Naive thymus-derived CD4-positive, alpha-beta T cell (primary cell): ENCODE measurements around the gene DYRK2. TPM values are rescaled to one million over a fixed set of nuclear protein-coding genes. Genes with fewer than 3 reads are reported as not detected.
"Not testable (repeated sequence)": the region's sequence is repeated elsewhere in the genome, so short reads cannot be mapped to it uniquely, and the experiment has no call there.

ENCODE experiments used
- ATAC-seq: fragments of 150-1000 bp; cut with Tn5 transposase; 2 replicates; pipeline ENCODE4 v1.10.0; 2021; ENCODE audit warnings: mild to moderate bottlenecking, moderate library complexity
- CTCF ChIA-PET: fragments of 350-600 bp; sonication (Branson Sonifier 250); formaldehyde crosslinking; loops from one replicate; lab custom pipeline; 2021; ENCODE audit warnings: antibody characterized with exemption; lab: Charles Lee
- POLR2A ChIA-PET: fragments of 350-600 bp; sonication (Branson Sonifier 250); formaldehyde crosslinking; loops from one replicate; lab custom pipeline; 2021; ENCODE audit warnings: antibody characterized with exemption, inconsistent platforms; lab: Charles Lee
- DNase-seq, 9 donors: peaks; one replicate each; pipeline versions ENCODE4 v3.0.0 to v3.0.0-alpha.2; 2020 to 2022; ENCODE audit warnings: mixed read lengths in 1 of 9
- H3K27ac ChIP-seq: one replicate; pipeline ENCODE4 v1.7.0; 2013; ENCODE audit warnings: mild to moderate bottlenecking, low read depth, low read length, moderate library complexity
- H3K27me3 ChIP-seq, 2 donors: one replicate each; pipeline ENCODE4 v1.7.0; 2013; ENCODE audit warnings: low read length in 2 of 2, mild to moderate bottlenecking in 2 of 2, moderate library complexity in 2 of 2; ENCODE audit not compliant: control insufficient read depth in 2 of 2, insufficient read depth in 2 of 2
- H3K36me3 ChIP-seq, 3 experiments: 1 replicate in 2 of 3; 2 replicates in 1 of 3; pipeline ENCODE4 v1.7.0; 2013; ENCODE audit warnings: low read length in 3 of 3, mild to moderate bottlenecking in 3 of 3, moderate library complexity in 1 of 3; ENCODE audit not compliant: insufficient read depth in 3 of 3, control insufficient read depth in 2 of 3
- H3K4me1 ChIP-seq, 2 donors: one replicate each; pipeline ENCODE4 v1.7.0; 2013; ENCODE audit warnings: low read length in 2 of 2, mild to moderate bottlenecking in 2 of 2, moderate library complexity in 1 of 2; ENCODE audit not compliant: control insufficient read depth in 2 of 2, insufficient read depth in 2 of 2
- H3K4me3 ChIP-seq: 2 replicates; pipeline ENCODE4 v1.7.0; 2013; ENCODE audit warnings: mild to moderate bottlenecking, low read length
- H3K9me3 ChIP-seq, 3 experiments: 1 replicate in 2 of 3; 2 replicates in 1 of 3; pipeline ENCODE4 v1.7.0; 2013; ENCODE audit warnings: low read length in 3 of 3; ENCODE audit not compliant: control insufficient read depth in 2 of 3
- H3K27ac Mint-ChIP-seq, 9 donors: one replicate each; pipeline ENCODE4 v1.8.0; 2020 to 2022; ENCODE audit warnings: mixed read lengths in 9 of 9, mild to moderate bottlenecking in 8 of 9, moderate library complexity in 5 of 9, inconsistent platforms in 2 of 9
- H3K27me3 Mint-ChIP-seq, 5 donors: one replicate each; pipeline ENCODE4 v1.8.0; 2021 to 2022; ENCODE audit warnings: mixed read lengths in 5 of 5, mild to moderate bottlenecking in 1 of 5
- H3K36me3 Mint-ChIP-seq, 5 donors: one replicate each; pipeline ENCODE4 v1.8.0; 2020 to 2022; ENCODE audit warnings: mixed read lengths in 5 of 5, mild to moderate bottlenecking in 3 of 5, inconsistent platforms in 1 of 5
- H3K4me1 Mint-ChIP-seq, 7 donors: one replicate each; pipeline ENCODE4 v1.8.0; 2020 to 2022; ENCODE audit warnings: mixed read lengths in 7 of 7, mild to moderate bottlenecking in 3 of 7, inconsistent platforms in 1 of 7
- H3K4me3 Mint-ChIP-seq, 10 donors: one replicate each; pipeline ENCODE4 v1.8.0; 2020 to 2022; ENCODE audit warnings: mild to moderate bottlenecking in 10 of 10, mixed read lengths in 10 of 10, moderate library complexity in 6 of 10, inconsistent platforms in 2 of 10
- H3K9me3 Mint-ChIP-seq, 11 donors: one replicate each; pipeline ENCODE4 v1.8.0; 2020 to 2022; ENCODE audit warnings: mixed read lengths in 11 of 11, mild to moderate bottlenecking in 4 of 11, inconsistent platforms in 1 of 11, moderate library complexity in 1 of 11
- intact Hi-C, 2 donors: fragments of 100-400 bp; cut with micrococcal nuclease; formaldehyde crosslinking; loops; one replicate each; pipeline ENCODE4 v1.15.1; 2023
- polyA plus RNA-seq, 2 donors: library from polyadenylated mRNA; unstranded; fragments of 300-500 nt; fragmentation: Illumina TruSeq; gene quantifications; one replicate each; pipeline ENCODE4 v1.2.3, GENCODE V29; 2021
- total RNA-seq, 6 experiments: library from RNA in 5 of 6; stranded (reverse) in 5 of 6; gene quantifications; 1 replicate in 5 of 6; 2 replicates in 1 of 6; pipeline ENCODE4 v1.2.3 and lab custom pipeline; 2021 to 2026

Gene DYRK2
- total and polyA plus RNA-seq, 7 experiments from 2014 or later = 55.3 to 157 (median 98.1) TPM

DNA sequence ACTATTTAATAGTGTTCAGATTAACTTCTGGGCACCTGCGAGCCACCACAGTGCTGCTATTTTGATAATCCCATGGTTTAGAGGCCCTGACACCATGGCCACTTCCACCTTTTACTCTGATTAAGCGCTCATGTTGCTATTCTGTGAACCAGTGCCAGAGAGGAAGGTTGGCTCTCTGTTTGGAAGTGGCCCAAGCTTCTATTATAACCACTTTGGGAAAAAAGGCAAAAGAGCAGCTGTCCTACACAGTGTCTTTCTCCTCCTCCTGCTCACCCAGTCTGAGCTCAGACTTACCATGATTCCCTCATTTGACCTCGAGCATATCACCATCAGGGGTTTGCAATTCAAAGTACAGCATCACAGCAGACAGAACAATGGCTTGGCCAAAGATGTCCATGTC lies 23.3 kb downstream of the DYRK2 start:
- Mint-ChIP-seq H3K4me3 (no peak overlapping the region), H3K9me3 (peaks cover 8 to 30% (median 17%) of the 10 kb centered on the region in 11 donors), H3K27ac (peak overlapping the region in 1 of 9 donors; percentile 53), H3K27me3 (no peaks in the 10 kb centered on the region), H3K36me3 (peaks cover 29 to 69% (median 50%) of the 10 kb centered on the region in 5 donors), H3K4me1 (peaks cover 9 to 44% (median 34%) of the 10 kb centered on the region in 7 donors)
- CTCF ChIA-PET = no interaction called here
- DNase-seq (no peak), ATAC-seq (no peak)
- H3K4me3 ChIP-seq = no peak overlapping the region
- H3K27me3 ChIP-seq = no peaks in the 10 kb centered on the region
- H3K4me1 ChIP-seq = peaks cover 0 to 9% of the 10 kb centered on the region in 2 donors
- intact Hi-C loops = no loop called here
- no peak overlapping the region for H3K27ac ChIP-seq
- POLR2A ChIA-PET = interaction anchor here (0.6 kb wide), 1 partner anchor 505 kb away, joined by 4 read pairs; no protein-coding TSS in a partner anchor
- H3K9me3 ChIP-seq = peaks cover 0 to 7% (median 0%) of the 10 kb centered on the region in 3 experiments
- H3K36me3 ChIP-seq = peaks cover 0 to 14% (median 0%) of the 10 kb centered on the region in 3 experiments

GRCh38 chr12:67672507-67672906 lies 24.0 kb downstream of the DYRK2 start:
- Mint-ChIP-seq H3K9me3 (peaks cover 8 to 30% (median 17%) of the 10 kb centered on the region in 11 donors), H3K4me1 (peaks cover 9 to 44% (median 34%) of the 10 kb centered on the region in 7 donors), H3K27ac (peak overlapping the region in 2 of 9 donors; percentile 23 to 53), H3K36me3 (peaks cover 22 to 62% (median 45%) of the 10 kb centered on the region in 5 donors)
- POLR2A ChIA-PET, H3K4me1 ChIP-seq, H3K9me3 ChIP-seq, DNase-seq, H3K27me3 Mint-ChIP-seq, ATAC-seq, intact Hi-C loops, H3K4me3 Mint-ChIP-seq, H3K27ac ChIP-seq, H3K4me3 ChIP-seq, H3K27me3 ChIP-seq, CTCF ChIA-PET: not testable (repeated sequence)
- H3K36me3 ChIP-seq = peaks cover 0 to 14% (median 0%) of the 10 kb centered on the region in 3 experiments

- CTCF ChIA-PET, H3K9me3 ChIP-seq, ATAC-seq, DNase-seq, H3K27me3 Mint-ChIP-seq, H3K27ac ChIP-seq, H3K4me3 Mint-ChIP-seq, H3K27ac Mint-ChIP-seq, H3K4me3 ChIP-seq, POLR2A ChIA-PET, H3K27me3 ChIP-seq, intact Hi-C loops, H3K4me1 ChIP-seq: not testable (repeated sequence)
- H3K36me3 ChIP-seq = peaks cover 0 to 14% (median 0%) of the 10 kb centered on the region in 3 experiments
- Mint-ChIP-seq H3K36me3 (peaks cover 19 to 56% (median 44%) of the 10 kb centered on the region in 5 donors), H3K9me3 (peaks cover 8 to 30% (median 17%) of the 10 kb centered on the region in 11 donors), H3K4me1 (peaks cover 11 to 46% (median 38%) of the 10 kb centered on the region in 7 donors)
These were observed 25.0 kb downstream of the DYRK2 start for GRCh38 chr12:67673509-67673908.

- H3K9me3 ChIP-seq = peaks cover 0 to 7% (median 0%) of the 10 kb centered on the region in 3 experiments
- H3K4me3 ChIP-seq = no peak overlapping the region
- H3K36me3 ChIP-seq = peaks cover 0 to 14% (median 0%) of the 10 kb centered on the region in 3 experiments
- ChIA-PET CTCF (no interaction called here), POLR2A (no interaction called here)
- intact Hi-C loops = no loop called here
- H3K9me3 Mint-ChIP-seq = peaks cover 8 to 30% (median 17%) of the 10 kb centered on the region in 11 donors
- no peaks in the 10 kb centered on the region for H3K27me3 Mint-ChIP-seq
- peak overlapping the region in 1 of 9 donors; percentile 22 for H3K27ac Mint-ChIP-seq
- H3K4me3 Mint-ChIP-seq = no peak overlapping the region
- H3K27me3 ChIP-seq = no peaks in the 10 kb centered on the region
- H3K4me1 Mint-ChIP-seq = peaks cover 13 to 48% (median 39%) of the 10 kb centered on the region in 7 donors
- peaks cover 19 to 58% (median 47%) of the 10 kb centered on the region in 5 donors for H3K36me3 Mint-ChIP-seq
- H3K27ac ChIP-seq = no peak overlapping the region
- peaks cover 7 to 10% of the 10 kb centered on the region in 2 donors for H3K4me1 ChIP-seq
- no peak for DNase-seq
- no peak for ATAC-seq
These were observed 25.9 kb downstream of the DYRK2 start for GRCh38 chr12:67674417-67674816.

GRCh38 chr12:67676624-67677023 lies 28.1 kb downstream of the DYRK2 start:
- Histone ChIP-seq H3K9me3 (peaks cover 0 to 7% (median 0%) of the 10 kb centered on the region in 3 experiments), H3K27ac (no peak overlapping the region), H3K27me3 (no peaks in the 10 kb centered on the region), H3K4me3 (no peak overlapping the region), H3K36me3 (peaks cover 0 to 14% (median 0%) of the 10 kb centered on the region in 3 experiments), H3K4me1 (peaks cover 0 to 10% of the 10 kb centered on the region in 2 donors)
- ChIA-PET POLR2A (interaction anchor here (0.8 to 1.3 kb wide), 2 partner anchors 8 to 97 kb away, joined by 3 read pairs; no protein-coding TSS in a partner anchor), CTCF (interaction anchor here (0.6 kb wide), 1 partner anchor 1027 kb away, joined by 3 read pairs; no protein-coding TSS in a partner anchor)
- H3K27ac Mint-ChIP-seq = no peak overlapping the region
- peaks cover 7 to 39% (median 33%) of the 10 kb centered on the region in 7 donors for H3K4me1 Mint-ChIP-seq
- H3K4me3 Mint-ChIP-seq = no peak overlapping the region
- no peaks in the 10 kb centered on the region for H3K27me3 Mint-ChIP-seq
- ATAC-seq (no peak), DNase-seq (no peak)
- peaks cover 8 to 30% (median 22%) of the 10 kb centered on the region in 11 donors for H3K9me3 Mint-ChIP-seq
- intact Hi-C loops = no loop called here
- peaks cover 22 to 57% (median 50%) of the 10 kb centered on the region in 5 donors for H3K36me3 Mint-ChIP-seq

DNA sequence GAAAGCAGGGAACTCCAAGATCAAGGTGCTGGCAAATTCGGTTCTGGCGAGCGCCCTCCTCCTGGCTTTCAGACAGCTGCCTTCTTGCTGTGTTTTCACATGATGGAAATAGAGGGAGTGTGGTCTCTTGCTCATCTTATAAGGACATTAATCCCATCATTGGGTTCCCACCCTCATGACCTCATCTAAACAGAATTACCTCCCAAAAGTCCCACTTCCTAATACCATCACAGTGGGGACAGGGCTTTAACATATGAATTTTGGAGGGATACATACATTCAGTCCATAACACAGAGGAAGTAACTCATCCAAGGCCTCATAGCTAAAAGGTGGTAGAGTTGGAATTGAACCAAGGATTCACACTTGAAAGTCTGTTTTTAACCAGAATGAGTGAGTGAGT lies 28.6 kb downstream of the DYRK2 start:
- ATAC-seq (no peak), DNase-seq (no peak)
- Mint-ChIP-seq H3K27me3 (peaks cover 0 to 3% (median 0%) of the 10 kb centered on the region in 5 donors), H3K4me3 (no peak overlapping the region), H3K9me3 (peaks cover 8 to 27% (median 20%) of the 10 kb centered on the region in 11 donors), H3K36me3 (peaks cover 23 to 59% (median 51%) of the 10 kb centered on the region in 5 donors), H3K4me1 (peaks cover 7 to 39% (median 32%) of the 10 kb centered on the region in 7 donors), H3K27ac (peak overlapping the region in 3 of 9 donors; percentile 7 to 67 (median 42))
- ChIA-PET CTCF (interaction anchor here (0.6 kb wide), 1 partner anchor 1027 kb away, joined by 3 read pairs; no protein-coding TSS in a partner anchor), POLR2A (interaction anchor here (0.8 to 1.3 kb wide), 2 partner anchors 8 to 97 kb away, joined by 3 read pairs; no protein-coding TSS in a partner anchor)
- peaks cover 0 to 10% of the 10 kb centered on the region in 2 donors for H3K4me1 ChIP-seq
- H3K27ac ChIP-seq = no peak overlapping the region
- H3K4me3 ChIP-seq = no peak overlapping the region
- H3K9me3 ChIP-seq = peaks cover 0 to 7% (median 0%) of the 10 kb centered on the region in 3 experiments
- intact Hi-C loops = no loop called here
- H3K27me3 ChIP-seq = no peaks in the 10 kb centered on the region
- peaks cover 0 to 10% (median 0%) of the 10 kb centered on the region in 3 experiments for H3K36me3 ChIP-seq
